ENCODE data around the gene CHMP3.
"Not testable (repeated sequence)": the region's sequence is repeated elsewhere in the genome, so short reads cannot be mapped to it uniquely, and the experiment has no call there.

The CHMP3 gene

DNA sequence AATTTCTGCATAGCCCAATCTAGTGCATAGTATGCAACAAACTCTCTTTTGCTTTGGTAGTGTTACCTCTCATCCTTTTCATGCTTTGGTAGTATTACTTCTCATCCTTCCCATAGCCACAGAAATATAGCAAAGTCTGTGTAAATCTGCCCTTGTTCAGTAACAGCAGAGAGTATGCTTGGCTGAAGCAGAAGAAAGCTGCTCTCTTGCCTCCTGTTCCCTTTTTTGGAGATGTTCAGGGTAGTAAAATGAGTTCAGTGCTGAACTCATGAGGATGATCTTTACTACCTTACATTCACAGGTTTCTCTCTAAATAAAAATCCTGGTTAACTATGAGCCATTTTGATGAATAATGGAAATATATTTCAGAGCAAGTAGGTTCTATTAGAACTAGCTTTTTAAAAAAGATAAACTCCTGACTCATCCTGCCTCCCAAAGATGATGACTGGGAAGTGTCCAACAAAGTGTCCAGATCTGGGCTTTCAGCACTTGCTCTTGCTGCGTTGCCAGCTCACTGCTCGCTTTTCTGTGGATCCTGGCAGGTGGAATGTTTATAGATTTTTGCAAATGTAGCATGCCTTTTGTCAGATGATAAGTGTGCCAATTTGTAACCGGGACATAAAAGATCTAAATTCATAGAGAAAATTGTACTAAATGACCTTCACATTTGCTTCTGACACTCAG is 29.4 kb upstream of the CHMP3 start:
- Histone ChIP-seq H3K4me2 (ENCODE audit: low read depth, low read length, poor library complexity, severe bottlenecking) (no peak overlapping the region), H3K9me2 (replicated peaks; ENCODE audit: insufficient read depth, low read length) (no peaks in the 10 kb centered on the region), H3K27me3 (ENCODE audit: low read length) (no peaks in the 10 kb centered on the region), H3F3A (ENCODE audit: insufficient read depth) (no peaks in the 10 kb centered on the region), H2AFZ (ENCODE audit: low read depth, low read length, severe bottlenecking) (no peak overlapping the region), H3K79me2 (ENCODE audit: insufficient read depth, low read length) (no peaks in the 10 kb centered on the region), H3K36me3 (ENCODE audit: low read length) (no peaks in the 10 kb centered on the region), H3K4me3 (ENCODE audit: insufficient read depth, low read length, poor library complexity, severe bottlenecking) (no peak overlapping the region), H3K9me3 (ENCODE audit: insufficient read depth, low read length) (no peaks in the 10 kb centered on the region), H3K9ac (ENCODE audit: low read length) (no peak overlapping the region), H4K20me1 (ENCODE audit: low read depth, low read length) (no peaks in the 10 kb centered on the region), H3K27ac (ENCODE audit: low read depth, low read length) (no peak overlapping the region)
- TF ChIP-seq, protein P1, sequence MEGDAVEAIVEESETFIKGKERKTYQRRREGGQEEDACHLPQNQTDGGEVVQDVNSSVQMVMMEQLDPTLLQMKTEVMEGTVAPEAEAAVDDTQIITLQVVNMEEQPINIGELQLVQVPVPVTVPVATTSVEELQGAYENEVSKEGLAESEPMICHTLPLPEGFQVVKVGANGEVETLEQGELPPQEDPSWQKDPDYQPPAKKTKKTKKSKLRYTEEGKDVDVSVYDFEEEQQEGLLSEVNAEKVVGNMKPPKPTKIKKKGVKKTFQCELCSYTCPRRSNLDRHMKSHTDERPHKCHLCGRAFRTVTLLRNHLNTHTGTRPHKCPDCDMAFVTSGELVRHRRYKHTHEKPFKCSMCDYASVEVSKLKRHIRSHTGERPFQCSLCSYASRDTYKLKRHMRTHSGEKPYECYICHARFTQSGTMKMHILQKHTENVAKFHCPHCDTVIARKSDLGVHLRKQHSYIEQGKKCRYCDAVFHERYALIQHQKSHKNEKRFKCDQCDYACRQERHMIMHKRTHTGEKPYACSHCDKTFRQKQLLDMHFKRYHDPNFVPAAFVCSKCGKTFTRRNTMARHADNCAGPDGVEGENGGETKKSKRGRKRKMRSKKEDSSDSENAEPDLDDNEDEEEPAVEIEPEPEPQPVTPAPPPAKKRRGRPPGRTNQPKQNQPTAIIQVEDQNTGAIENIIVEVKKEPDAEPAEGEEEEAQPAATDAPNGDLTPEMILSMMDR (IDR thresholded peaks at IDR 0.05; ENCODE audit: insufficient read depth, low read length, poor library complexity, severe bottlenecking): no peak
- no peak for TF ChIP-seq EZH2phosphoT487 (conservative IDR thresholded peaks at IDR 0.05; ENCODE audit: low read length)

DNA sequence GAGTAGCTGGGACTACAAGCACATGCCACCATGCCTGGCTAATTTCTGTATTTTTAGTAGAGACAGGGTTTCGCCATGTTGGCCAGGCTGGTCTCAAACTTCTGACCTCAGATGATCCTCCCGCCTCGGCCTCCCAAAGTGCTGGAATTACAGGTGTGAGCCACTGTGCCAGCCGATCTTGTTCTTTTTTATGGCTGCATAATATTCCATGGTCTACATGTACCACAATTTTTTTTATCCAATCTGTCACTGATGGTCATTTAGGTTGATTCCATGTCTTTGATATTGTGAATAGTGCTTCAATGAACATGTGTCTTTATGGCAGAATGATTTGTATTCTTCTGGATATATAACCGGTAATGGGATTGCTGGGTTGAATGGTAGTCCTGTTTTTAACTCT is 26.5 kb upstream of the CHMP3 start:
- H3K79me2 ChIP-seq (ENCODE audit: insufficient read depth, low read length); H4K20me1 ChIP-seq (ENCODE audit: low read depth, low read length); H3K9me3 ChIP-seq (ENCODE audit: insufficient read depth, low read length); H3K9ac ChIP-seq (ENCODE audit: low read length); H3K36me3 ChIP-seq (ENCODE audit: low read length); H3K27ac ChIP-seq (ENCODE audit: low read depth, low read length); H3K4me2 ChIP-seq (ENCODE audit: low read depth, low read length, poor library complexity, severe bottlenecking); H3K4me3 ChIP-seq (ENCODE audit: insufficient read depth, low read length, poor library complexity, severe bottlenecking); H3K9me2 ChIP-seq (replicated peaks; ENCODE audit: insufficient read depth, low read length); H3F3A ChIP-seq (ENCODE audit: insufficient read depth); H2AFZ ChIP-seq (ENCODE audit: low read depth, low read length, severe bottlenecking); H3K27me3 ChIP-seq (ENCODE audit: low read length): not testable (repeated sequence)

DNA sequence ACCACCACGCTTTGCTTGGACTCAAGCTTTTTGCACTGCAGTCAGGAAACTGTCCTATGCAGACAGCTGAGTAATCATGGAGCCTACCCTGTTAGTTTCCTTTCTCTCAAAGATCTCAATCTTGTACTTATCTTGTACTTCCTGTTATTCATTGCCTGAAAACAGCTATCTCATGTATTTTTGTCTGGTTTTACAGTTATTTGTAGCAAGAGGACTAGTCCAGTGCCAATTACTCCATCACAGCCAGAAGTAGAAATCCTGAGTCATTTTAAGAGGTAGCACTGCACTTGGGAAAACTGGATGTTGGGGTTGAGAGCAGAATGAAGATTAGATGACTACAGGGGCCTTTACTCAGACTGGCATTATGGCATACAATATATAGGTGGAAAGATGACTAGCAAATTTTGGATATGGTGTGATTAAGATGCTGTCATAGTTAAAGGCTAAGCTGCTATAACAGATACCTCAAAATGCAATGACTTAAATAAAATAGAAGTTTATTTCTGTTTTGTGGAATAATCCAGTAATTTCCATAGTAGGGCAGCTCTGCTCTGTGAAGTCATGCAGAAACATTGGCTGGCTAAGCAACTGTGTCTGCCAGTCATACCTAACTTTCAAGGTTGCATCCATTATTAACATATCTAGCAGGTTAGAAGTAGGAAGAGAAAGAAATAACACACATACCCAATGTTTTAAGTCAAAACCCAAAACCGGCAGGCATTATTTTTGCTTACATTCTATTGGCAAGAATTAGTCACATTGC is 21.1 kb upstream of the CHMP3 start:
- Histone ChIP-seq H3K9me2 (replicated peaks; ENCODE audit: insufficient read depth, low read length) (no peaks in the 10 kb centered on the region; the same call in 1 of the 2 replicates), H3K9ac (ENCODE audit: low read length) (no peak overlapping the region), H2AFZ (ENCODE audit: low read depth, low read length, severe bottlenecking) (no peak overlapping the region), H3K4me2 (ENCODE audit: low read depth, low read length, poor library complexity, severe bottlenecking) (no peak overlapping the region), H3K4me3 (ENCODE audit: insufficient read depth, low read length, poor library complexity, severe bottlenecking) (no peak overlapping the region), H3K36me3 (ENCODE audit: low read length) (no peaks in the 10 kb centered on the region), H4K20me1 (ENCODE audit: low read depth, low read length) (no peaks in the 10 kb centered on the region), H3K79me2 (ENCODE audit: insufficient read depth, low read length) (no peaks in the 10 kb centered on the region), H3K9me3 (ENCODE audit: insufficient read depth, low read length) (no peaks in the 10 kb centered on the region), H3F3A (ENCODE audit: insufficient read depth) (no peaks in the 10 kb centered on the region), H3K27me3 (ENCODE audit: low read length) (no peaks in the 10 kb centered on the region), H3K27ac (ENCODE audit: low read depth, low read length) (no peak overlapping the region)
- TF ChIP-seq, protein P1 (IDR thresholded peaks at IDR 0.05; ENCODE audit: insufficient read depth, low read length, poor library complexity, severe bottlenecking): no peak
- TF ChIP-seq EZH2phosphoT487 (conservative IDR thresholded peaks at IDR 0.05; ENCODE audit: low read length): no peak

DNA sequence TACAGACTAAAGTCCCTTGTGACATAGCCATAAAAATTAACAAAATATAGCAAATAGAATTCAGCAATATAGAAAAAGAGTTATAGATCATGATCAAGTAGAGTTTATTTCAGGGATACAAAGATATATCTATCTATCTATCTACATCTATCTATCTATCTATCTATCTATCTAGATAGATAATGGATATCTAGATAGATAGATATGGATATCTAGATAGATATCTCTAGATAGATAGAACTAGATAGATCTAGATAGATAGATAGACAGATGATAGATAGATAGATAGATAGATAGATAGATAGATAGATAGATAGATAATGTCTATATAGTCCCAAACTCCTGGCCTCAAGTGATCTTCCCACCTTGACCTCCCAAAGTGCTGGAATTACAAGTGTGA is 17.3 kb upstream of the CHMP3 start:
- H3K27ac ChIP-seq (ENCODE audit: low read depth, low read length): no peak overlapping the region
- no peaks in the 10 kb centered on the region for H3K79me2 ChIP-seq (ENCODE audit: insufficient read depth, low read length)
- no peak overlapping the region for H3K4me3 ChIP-seq (ENCODE audit: insufficient read depth, low read length, poor library complexity, severe bottlenecking)
- no peaks in the 10 kb centered on the region for H3F3A ChIP-seq (ENCODE audit: insufficient read depth)
- H3K9me3 ChIP-seq (ENCODE audit: insufficient read depth, low read length): no peaks in the 10 kb centered on the region
- H2AFZ ChIP-seq (ENCODE audit: low read depth, low read length, severe bottlenecking): no peak overlapping the region
- no peak overlapping the region for H3K4me2 ChIP-seq (ENCODE audit: low read depth, low read length, poor library complexity, severe bottlenecking)
- no peaks in the 10 kb centered on the region for H3K9me2 ChIP-seq (replicated peaks; ENCODE audit: insufficient read depth, low read length)
- no peaks in the 10 kb centered on the region for H3K36me3 ChIP-seq (ENCODE audit: low read length)
- H3K9ac ChIP-seq (ENCODE audit: low read length): no peak overlapping the region
- TF ChIP-seq, protein P1 (IDR thresholded peaks at IDR 0.05; ENCODE audit: insufficient read depth, low read length, poor library complexity, severe bottlenecking): no peak
- no peak for TF ChIP-seq EZH2phosphoT487 (conservative IDR thresholded peaks at IDR 0.05; ENCODE audit: low read length)
- H4K20me1 ChIP-seq (ENCODE audit: low read depth, low read length): no peaks in the 10 kb centered on the region
- H3K27me3 ChIP-seq (ENCODE audit: low read length): no peaks in the 10 kb centered on the region

All from SU-DHL-6 (cell line).